Tibial artery (tissue), 4 donors: ENCODE results near the gene TPP1.

Experiments
- DNase-seq, 2 donors: peaks; one replicate each; pipeline ENCODE4 v3.0.0-alpha.2; 2019
- H3K27ac ChIP-seq, 2 donors: fragments of 200-600 bp; sonication (generic) in 1 of 2; 1 replicate in 1 of 2; 2 replicates in 1 of 2; pipeline ENCODE4 v1.5.1; 2018 to 2019; ENCODE audit warnings: mild to moderate bottlenecking in 1 of 2
- H3K27me3 ChIP-seq, 2 donors: fragments of 200-600 bp; sonication (generic) in 1 of 2; one replicate each; pipeline versions ENCODE4 v1.5.1 to v1.6.0; 2016 to 2019
- H3K36me3 ChIP-seq, 3 donors: fragments of 200-600 bp; sonication (generic) in 2 of 3; one replicate each; pipeline ENCODE4 v1.5.1; 2016 to 2019; ENCODE audit warnings: mild to moderate bottlenecking in 2 of 3
- H3K4me1 ChIP-seq, 4 donors: fragments of 200-600 bp; sonication (generic) in 2 of 4; 1 replicate in 3 of 4; 2 replicates in 1 of 4; pipeline ENCODE4 v1.5.1; 2016 to 2019
- H3K4me3 ChIP-seq, 2 donors: fragments of 200-600 bp; sonication (generic) in 1 of 2; 1 replicate in 1 of 2; 2 replicates in 1 of 2; pipeline ENCODE4 v1.5.1; 2018 to 2019; ENCODE audit warnings: mild to moderate bottlenecking in 2 of 2
- H3K9me3 ChIP-seq, 3 donors: fragments of 200-600 bp; sonication (generic) in 1 of 3; one replicate each; pipeline ENCODE4 v1.5.1; 2016 to 2019
- intact Hi-C: fragments of 100-400 bp; cut with DNase I; formaldehyde crosslinking; loops from one replicate; pipeline ENCODE4 v1.15.0; 2023; ENCODE audit warnings: low total_unique reads
- TF ChIP-seq, protein P1 (sequence below), 2 experiments: fragments of 200-600 bp in 1 of 2; fragments of 450-650 bp in 1 of 2; IDR thresholded peaks; one replicate each; pipeline ENCODE4 v1.5.1; 2017 to 2019; ENCODE audit warnings: antibody characterized with exemption in 2 of 2, mild to moderate bottlenecking in 1 of 2, moderate library complexity in 1 of 2

Gene TPP1

GRCh38 chr11:6626971-6627761, 7.9 kb upstream of the TPP1 start:
- Histone ChIP-seq H3K4me3 (no peak overlapping the region), H3K36me3 (peaks cover 18 to 94% (median 78%) of the 10 kb centered on the region in 3 donors), H3K27me3 (no peaks in the 10 kb centered on the region), H3K9me3 (no peaks in the 10 kb centered on the region), H3K4me1 (no peaks in the 10 kb centered on the region), H3K27ac (no peak overlapping the region)
- intact Hi-C loops, result loop anchor here (1.0 kb wide), 1 partner anchor 57 kb away; no protein-coding TSS in a partner anchor
- no peak for DNase-seq
- TF ChIP-seq, protein P1, sequence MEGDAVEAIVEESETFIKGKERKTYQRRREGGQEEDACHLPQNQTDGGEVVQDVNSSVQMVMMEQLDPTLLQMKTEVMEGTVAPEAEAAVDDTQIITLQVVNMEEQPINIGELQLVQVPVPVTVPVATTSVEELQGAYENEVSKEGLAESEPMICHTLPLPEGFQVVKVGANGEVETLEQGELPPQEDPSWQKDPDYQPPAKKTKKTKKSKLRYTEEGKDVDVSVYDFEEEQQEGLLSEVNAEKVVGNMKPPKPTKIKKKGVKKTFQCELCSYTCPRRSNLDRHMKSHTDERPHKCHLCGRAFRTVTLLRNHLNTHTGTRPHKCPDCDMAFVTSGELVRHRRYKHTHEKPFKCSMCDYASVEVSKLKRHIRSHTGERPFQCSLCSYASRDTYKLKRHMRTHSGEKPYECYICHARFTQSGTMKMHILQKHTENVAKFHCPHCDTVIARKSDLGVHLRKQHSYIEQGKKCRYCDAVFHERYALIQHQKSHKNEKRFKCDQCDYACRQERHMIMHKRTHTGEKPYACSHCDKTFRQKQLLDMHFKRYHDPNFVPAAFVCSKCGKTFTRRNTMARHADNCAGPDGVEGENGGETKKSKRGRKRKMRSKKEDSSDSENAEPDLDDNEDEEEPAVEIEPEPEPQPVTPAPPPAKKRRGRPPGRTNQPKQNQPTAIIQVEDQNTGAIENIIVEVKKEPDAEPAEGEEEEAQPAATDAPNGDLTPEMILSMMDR (IDR thresholded peaks at IDR 0.05), result no peak

- DNase-seq, result no peak
- H3K27me3 ChIP-seq, result no peaks in the 10 kb centered on the region
- H3K4me3 ChIP-seq, result no peak overlapping the region
- no peak overlapping the region for H3K27ac ChIP-seq
- no peaks in the 10 kb centered on the region for H3K9me3 ChIP-seq
- peaks cover 15 to 82% (median 65%) of the 10 kb centered on the region in 3 donors for H3K36me3 ChIP-seq
- H3K4me1 ChIP-seq, result no peaks in the 10 kb centered on the region
- intact Hi-C loops, result loop anchor here (1.0 kb wide), 1 partner anchor 58 kb away; no protein-coding TSS in a partner anchor
- TF ChIP-seq, protein P1 (IDR thresholded peaks at IDR 0.05), result no peak
Measured at GRCh38 chr11:6625832-6626420, 6.7 kb upstream of the TPP1 start.

- Histone ChIP-seq H3K36me3 (peaks cover 15 to 76% (median 62%) of the 10 kb centered on the region in 3 donors), H3K4me3 (no peak overlapping the region), H3K27me3 (no peaks in the 10 kb centered on the region), H3K4me1 (no peaks in the 10 kb centered on the region), H3K9me3 (no peaks in the 10 kb centered on the region), H3K27ac (no peak overlapping the region)
- no peak for DNase-seq
- TF ChIP-seq, protein P1 (IDR thresholded peaks at IDR 0.05), result no peak
- intact Hi-C loops, result no loop called here
Measured at GRCh38 chr11:6625156-6625831, 6.1 kb upstream of the TPP1 start.

DNA sequence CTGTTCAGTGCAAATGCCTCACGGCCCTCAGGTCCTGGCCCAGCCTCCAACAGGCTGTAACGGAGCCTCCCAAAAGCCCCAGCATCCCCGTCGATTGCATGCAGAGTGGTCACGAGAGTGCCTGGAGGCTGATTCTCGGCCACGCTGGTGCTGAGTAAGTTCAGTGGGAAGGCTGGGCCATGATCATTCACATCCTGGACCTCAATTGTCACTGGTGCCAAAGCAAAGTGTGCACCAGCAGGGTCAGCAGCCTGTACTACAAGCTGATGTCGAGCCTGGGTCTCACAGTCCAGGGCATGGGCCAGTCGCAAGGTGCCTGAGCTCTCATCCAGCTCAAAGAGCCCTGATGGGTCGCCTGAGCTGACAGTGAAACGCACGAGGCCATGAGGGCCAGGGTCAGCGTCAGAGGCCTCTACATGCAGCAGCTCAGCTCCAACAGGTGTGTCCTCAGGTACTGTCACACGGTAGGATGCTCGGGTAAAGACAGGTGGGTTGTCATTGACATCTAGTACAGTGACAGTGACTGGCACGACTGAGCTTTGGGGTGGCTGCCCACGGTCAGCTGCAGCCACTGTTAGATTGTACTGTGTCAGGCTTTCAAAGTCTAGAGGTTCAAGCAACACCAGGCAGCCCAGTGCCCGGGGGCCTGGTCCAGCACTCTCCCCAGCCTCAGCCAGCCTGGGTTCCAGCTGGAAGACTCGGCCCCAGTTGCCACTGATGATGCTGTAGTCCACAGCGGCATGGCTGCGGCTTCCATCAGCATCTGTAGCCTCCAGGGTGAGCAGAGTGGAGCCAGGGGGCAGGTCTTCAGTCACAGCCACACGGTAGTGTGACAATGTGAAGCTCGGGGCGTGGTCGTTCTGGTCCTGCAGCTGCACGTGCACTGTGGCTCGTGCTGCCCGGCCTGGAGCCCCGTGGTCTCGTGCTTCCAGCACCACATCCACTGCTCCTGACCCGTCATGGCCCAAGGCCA, 4.5 kb upstream of the TPP1 start:
- Histone ChIP-seq H3K27me3 (no peaks in the 10 kb centered on the region), H3K4me3 (no peak overlapping the region), H3K9me3 (no peaks in the 10 kb centered on the region), H3K4me1 (peaks cover 0 to 6% (median 1%) of the 10 kb centered on the region in 4 donors), H3K36me3 (peaks cover 15 to 60% (median 50%) of the 10 kb centered on the region in 3 donors), H3K27ac (no peak overlapping the region)
- TF ChIP-seq, protein P1 (IDR thresholded peaks at IDR 0.05), result no peak
- intact Hi-C loops, result no loop called here
- DNase-seq, result no peak
